Stomach (tissue), 9 donors: ENCODE data around the gene GLIPR2. TPM values are rescaled to one million over a fixed set of nuclear protein-coding genes. Genes with fewer than 3 reads are reported as not detected.

ENCODE experiments used
- DNase-seq, 2 donors: peaks; one replicate each; pipeline versions ENCODE4 v3.0.0 to v3.0.0-alpha.2; 2013 to 2019
- H3K27ac ChIP-seq, 5 donors: fragments of 200-600 bp in 4 of 5; sonication (generic) in 4 of 5; one replicate each; pipeline ENCODE4 v1.5.1; 2013 to 2019; ENCODE audit warnings: mild to moderate bottlenecking in 1 of 5, moderate library complexity in 1 of 5
- H3K27me3 ChIP-seq, 3 donors: fragments of 200-600 bp; sonication (generic); one replicate each; pipeline ENCODE4 v1.5.1; 2017 to 2019; ENCODE audit warnings: mixed run types in 1 of 3
- H3K36me3 ChIP-seq, 4 donors: fragments of 200-600 bp; sonication (generic); 1 replicate in 3 of 4; 2 replicates in 1 of 4; pipeline ENCODE4 v1.5.1; 2016 to 2019
- H3K4me1 ChIP-seq, 4 donors: fragments of 200-600 bp; sonication (generic); one replicate each; pipeline ENCODE4 v1.5.1; 2016 to 2019
- H3K4me3 ChIP-seq, 4 donors: fragments of 200-600 bp; sonication (generic) in 3 of 4; one replicate each; pipeline ENCODE4 v1.5.1; 2016 to 2019; ENCODE audit warnings: mild to moderate bottlenecking in 1 of 4
- H3K9me3 ChIP-seq, 4 donors: fragments of 200-600 bp; sonication (generic); one replicate each; pipeline ENCODE4 v1.5.1; 2016 to 2019
- CTCF ChIP-seq, 7 experiments: fragments of 450-650 bp in 4 of 7; fragments of 200-600 bp in 3 of 7; sonication (generic) in 3 of 7; IDR thresholded peaks; one replicate each; pipeline ENCODE4 v1.5.1; 2016 to 2019; ENCODE audit warnings: antibody characterized with exemption in 7 of 7, control low read depth in 2 of 7, mild to moderate bottlenecking in 1 of 7
- EP300 ChIP-seq: sonication (generic); formaldehyde crosslinking; IDR thresholded peaks from one replicate; pipeline ENCODE4 v1.6.1; 2017; ENCODE audit warnings: antibody characterized with exemption
- POLR2A ChIP-seq, 4 donors: fragments of 450-650 bp; IDR thresholded peaks; one replicate each; pipeline ENCODE4 v1.6.1; 2016; ENCODE audit warnings: antibody characterized with exemption in 4 of 4, control low read depth in 2 of 4, mild to moderate bottlenecking in 1 of 4, moderate library complexity in 1 of 4
- POLR2AphosphoS5 ChIP-seq, 3 donors: sonication (generic); formaldehyde crosslinking; IDR thresholded peaks; one replicate each; pipeline ENCODE4 v1.6.1; 2016; ENCODE audit warnings: antibody characterized with exemption in 3 of 3
- WGBS, 5 donors: extraction: QIAGEN DNeasy Blood & Tissue Kit in 3 of 5; methylation state at CpG; one replicate each; pipeline versions ENCODE4 v1.1.5 to v1.1.7; 2013 to 2018; 5-methylcytosine and 5-hydroxymethylcytosine counted together
- intact Hi-C: fragments of 100-400 bp; cut with DNase I; formaldehyde crosslinking; loops from one replicate; pipeline ENCODE4 v1.15.1; 2023; ENCODE audit warnings: low total_unique reads
- polyA plus RNA-seq, 3 donors: library from polyadenylated mRNA; stranded (reverse); fragments of 200-250 nt; gene quantifications; one replicate each; pipeline ENCODE4 v1.2.3, GENCODE V29; 2013
- total RNA-seq, 5 donors: library from RNA; depleted of rRNA; stranded (reverse); fragments of >200 nt; gene quantifications; one replicate each; pipeline versions ENCODE4 v1.1.0 to v1.2.3, GENCODE V29; 2014 to 2016
- donor health status: healthy with polysubstance abuse.
- donor health status: Bipolar disorder and iron deficiency.
- donor health status: healthy.

Gene GLIPR2
- total and polyA plus RNA-seq, 8 donors, result 3.5 to 40.6 (median 32.8) TPM

DNA sequence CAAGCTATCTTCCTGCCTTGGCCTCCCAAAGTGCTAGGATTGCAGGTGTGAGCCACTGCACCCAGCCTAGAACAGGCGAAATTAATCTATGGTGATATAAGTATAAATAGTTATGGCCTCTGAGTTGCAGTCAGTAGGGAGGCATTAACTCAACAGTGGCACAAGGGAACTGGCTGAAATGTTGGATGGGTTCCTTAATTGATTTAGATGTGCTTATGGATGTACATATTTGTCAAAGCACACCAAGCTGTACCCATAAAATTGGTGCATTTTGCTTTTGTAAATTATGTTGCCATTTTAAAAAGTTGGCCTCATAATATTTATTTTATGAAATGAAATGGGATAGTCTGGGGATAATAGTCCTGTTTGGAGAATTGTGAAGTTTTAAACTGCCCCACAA is 36.8 kb upstream of the GLIPR2 start:
- no peaks in the 10 kb centered on the region for H3K27me3 ChIP-seq
- intact Hi-C loops, result loop anchor here (5.0 kb wide), 1 partner anchor 63 kb away; no protein-coding TSS in a partner anchor
- H3K36me3 ChIP-seq, result no peaks in the 10 kb centered on the region
- H3K4me3 ChIP-seq, result no peak overlapping the region
- no peak overlapping the region for H3K27ac ChIP-seq
- no peaks in the 10 kb centered on the region for H3K9me3 ChIP-seq
- no peak for DNase-seq
- peaks cover 0 to 13% (median 0%) of the 10 kb centered on the region in 4 donors for H3K4me1 ChIP-seq
- 51 to 77% (median 66%) methylated on average over 1 of the region's 1 CpG for WGBS, 5 donors
- TF ChIP-seq EP300, result no peak
- TF ChIP-seq POLR2A (IDR thresholded peaks at IDR 0.05), result no peak
- TF ChIP-seq CTCF (IDR thresholded peaks at IDR 0.05), result no peak
- TF ChIP-seq POLR2AphosphoS5 (IDR thresholded peaks at IDR 0.05), result no peak

- H3K27me3 ChIP-seq, result no peaks in the 10 kb centered on the region
- H3K36me3 ChIP-seq, result no peaks in the 10 kb centered on the region
- intact Hi-C loops, result loop anchor here (5.0 kb wide), 1 partner anchor 62 kb away; no protein-coding TSS in a partner anchor
- TF ChIP-seq POLR2AphosphoS5 (IDR thresholded peaks at IDR 0.05) (no peak), POLR2A (IDR thresholded peaks at IDR 0.05) (no peak), CTCF (IDR thresholded peaks at IDR 0.05) (no peak), EP300 (no peak)
- DNase-seq, result no peak
- H3K27ac ChIP-seq, result no peak overlapping the region
- H3K9me3 ChIP-seq, result no peaks in the 10 kb centered on the region
- H3K4me1 ChIP-seq, result peaks cover 0 to 13% (median 0%) of the 10 kb centered on the region in 4 donors
- 64 to 77% (median 70%) methylated on average over 3 of the region's 3 CpGs for WGBS, 5 donors
- no peak overlapping the region for H3K4me3 ChIP-seq
These were observed 36.0 kb upstream of the GLIPR2 start for GRCh38 chr9:36100532-36100931.

- Histone ChIP-seq H3K4me1 (peaks cover 0 to 13% (median 0%) of the 10 kb centered on the region in 4 donors), H3K27ac (peak overlapping the region in 4 of 5 donors; percentile 16 to 55 (median 40)), H3K27me3 (no peaks in the 10 kb centered on the region), H3K4me3 (no peak overlapping the region), H3K9me3 (no peaks in the 10 kb centered on the region), H3K36me3 (no peaks in the 10 kb centered on the region)
- TF ChIP-seq CTCF (IDR thresholded peaks at IDR 0.05) (no peak), POLR2A (IDR thresholded peaks at IDR 0.05) (no peak), POLR2AphosphoS5 (IDR thresholded peaks at IDR 0.05) (no peak), EP300 (no peak)
- intact Hi-C loops, result loop anchor here (5.0 kb wide), 1 partner anchor 60 kb away; no protein-coding TSS in a partner anchor
- DNase-seq, result no peak
- 62 to 82% (median 71%) methylated on average over 4 of the region's 4 CpGs for WGBS, 5 donors
These were observed 34.4 kb upstream of the GLIPR2 start for GRCh38 chr9:36101916-36102741.

DNA sequence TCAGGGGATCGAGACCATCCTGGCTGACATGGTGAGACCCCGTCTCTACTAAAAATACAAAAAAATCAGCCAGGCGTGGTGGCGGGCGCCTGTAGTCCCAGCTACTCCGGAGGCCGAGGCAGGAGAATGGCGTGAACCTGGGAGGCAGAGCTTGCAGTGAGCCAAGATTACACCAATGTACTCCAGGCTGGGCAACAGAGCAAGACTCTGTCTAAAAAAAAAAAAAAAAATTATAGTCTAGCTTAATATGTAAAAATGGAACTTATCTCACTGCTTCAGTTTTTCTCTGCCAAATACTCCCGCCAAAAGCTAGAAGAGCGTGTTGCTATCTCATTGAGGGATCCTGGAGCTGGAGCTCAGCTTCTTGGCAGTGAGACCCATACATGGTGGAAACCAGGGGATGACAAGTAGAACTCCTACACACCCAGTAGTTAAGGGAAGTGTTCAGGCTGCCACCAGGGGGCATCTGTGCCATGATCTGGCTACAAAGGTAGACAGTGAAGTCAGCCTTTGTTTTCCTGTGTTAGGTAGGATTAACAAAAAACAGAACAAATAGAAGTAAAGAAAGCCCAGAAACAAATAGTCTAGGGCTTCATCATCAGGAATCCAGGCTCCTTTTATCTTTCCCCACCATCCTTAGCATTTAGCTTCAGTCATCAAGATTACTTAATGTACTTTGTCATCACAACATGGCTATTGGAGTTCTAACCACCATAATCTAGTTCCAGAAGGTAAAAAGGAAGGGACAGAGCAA is 33.6 kb upstream of the GLIPR2 start:
- WGBS, 5 donors, result 72 to 80% (median 76%) methylated on average over 10 of the region's 10 CpGs
- Histone ChIP-seq H3K36me3 (peaks cover 0 to 2% (median under 1%) of the 10 kb centered on the region in 4 donors), H3K9me3 (no peaks in the 10 kb centered on the region), H3K4me1 (peaks cover 0 to 13% (median 0%) of the 10 kb centered on the region in 4 donors), H3K27me3 (no peaks in the 10 kb centered on the region), H3K4me3 (no peak overlapping the region), H3K27ac (peak overlapping the region in 4 of 5 donors; percentile 16 to 55 (median 40))
- intact Hi-C loops, result loop anchor here (5.0 kb wide), 1 partner anchor 59 kb away; no protein-coding TSS in a partner anchor
- DNase-seq, result peak; percentile 88 to 93
- no peak for TF ChIP-seq EP300
- TF ChIP-seq POLR2AphosphoS5 (IDR thresholded peaks at IDR 0.05), result peak in 1 of 3 donors; percentile 61
- peak in 5 of 7 experiments; percentile 65 to 84 (median 82) for TF ChIP-seq CTCF (IDR thresholded peaks at IDR 0.05)
